Heart left ventricle (tissue), 16 donors: Measurements from ENCODE around the gene HERPUD1. TPM values are rescaled to one million over a fixed set of nuclear protein-coding genes. Genes with fewer than 3 reads are reported as not detected.

Experiments
- ATAC-seq, 4 donors: fragments of 200-7000 bp; cut with Tn5 transposase; one replicate each; pipeline ENCODE4 v1.9.1; 2020 to 2022; ENCODE audit warnings: moderate library complexity in 4 of 4, mild to moderate bottlenecking in 3 of 4, moderate number of reproducible peaks in 1 of 4
- DNase-seq, 5 donors: peaks; one replicate each; pipeline ENCODE4 v3.0.0-alpha.2; 2020
- H3K27ac ChIP-seq, 12 donors: fragments of 200-600 bp; sonication (generic) in 4 of 12; one replicate each; pipeline versions ENCODE4 v1.5.0 to v1.8.0; 2016 to 2022; ENCODE audit warnings: mild to moderate bottlenecking in 2 of 12
- H3K27me3 ChIP-seq, 9 donors: fragments of 200-600 bp; sonication (generic) in 2 of 9; one replicate each; pipeline versions ENCODE4 v1.5.1 to v1.8.0; 2016 to 2022; ENCODE audit warnings: mild to moderate bottlenecking in 3 of 9
- H3K36me3 ChIP-seq, 9 donors: fragments of 200-600 bp; sonication (generic) in 2 of 9; one replicate each; pipeline versions ENCODE4 v1.5.0 to v1.8.0; 2018 to 2022; ENCODE audit warnings: mild to moderate bottlenecking in 2 of 9
- H3K4me1 ChIP-seq, 12 donors: fragments of 200-600 bp; sonication (generic) in 4 of 12; one replicate each; pipeline versions ENCODE4 v1.5.0 to v1.8.0; 2016 to 2022; ENCODE audit warnings: mild to moderate bottlenecking in 3 of 12
- H3K4me3 ChIP-seq, 12 donors: fragments of 200-600 bp; sonication (generic) in 4 of 12; one replicate each; pipeline versions ENCODE4 v1.5.0 to v1.8.0; 2017 to 2022; ENCODE audit warnings: mild to moderate bottlenecking in 9 of 12, moderate library complexity in 4 of 12
- H3K9me3 ChIP-seq, 12 donors: fragments of 200-600 bp; sonication (generic) in 4 of 12; one replicate each; pipeline versions ENCODE4 v1.5.0 to v1.8.0; 2016 to 2022; ENCODE audit warnings: mild to moderate bottlenecking in 1 of 12
- POLR2A ChIP-seq, 2 donors: fragments of 450-650 bp; IDR thresholded peaks; one replicate each; pipeline ENCODE4 v1.6.1; 2017; ENCODE audit warnings: antibody characterized with exemption in 2 of 2, mild to moderate bottlenecking in 2 of 2, moderate library complexity in 2 of 2
- WGBS, 4 donors: extraction: QIAGEN DNeasy Blood & Tissue Kit in 2 of 4; methylation state at CpG; one replicate each; pipeline versions ENCODE4 v1.1.5 to v1.1.7; 2013 to 2018; 5-methylcytosine and 5-hydroxymethylcytosine counted together
- intact Hi-C, 10 donors: fragments of 100-400 bp; cut with DNase I; formaldehyde crosslinking; loops; one replicate each; pipeline versions ENCODE4 v1.11.1 to v1.14.2; 2022
- polyA plus RNA-seq, 2 donors: library from polyadenylated mRNA; stranded (reverse); fragments of 200-250 nt; gene quantifications; one replicate each; pipeline ENCODE4 v1.2.3, GENCODE V29; 2013
- total RNA-seq, 9 donors: library from RNA; depleted of rRNA in 2 of 9; stranded (reverse); fragments of >200 nt in 2 of 9; fragmentation: NEBNext Ultra II Directional in 3 of 9; extraction: Animal tissue kit (Norgen Biotek cat#: 25700) in 3 of 9; gene quantifications; one replicate each; pipeline versions ENCODE4 v1.1.0 to v1.2.4, GENCODE V29; 2016 to 2023
- TF ChIP-seq, protein P1 (sequence below), 12 donors: fragments of 200-600 bp; sonication (generic) in 4 of 12; IDR thresholded peaks; one replicate each; pipeline versions ENCODE4 v1.5.0 to v1.8.0; 2018 to 2022; ENCODE audit warnings: antibody characterized with exemption in 12 of 12, mild to moderate bottlenecking in 5 of 12
- donor health status: ischemic (EF 13 %, LVEDD 7.1; RV severe dilation, severe dysfunction).
- donor health status: healthy with polysubstance abuse.
- donor health status: DM: no; HTN: yes; CAD: no.
- donor health status: DM: no; HTN: no; CAD: no.
- donor health status: ischemic (EF 25% LVEDD 6.9; RV normal size, moderate dysfunction).
- donor health status: ischemic (EF 25% LVEDD 5.7; RV mildly dilated, moderate dysfunction).
- donor health status: healthy.
- donor health status: DM: yes; HTN: yes; CAD: no.
- donor health status: ischemic (EF 35%, LVEDD 5.7; RV mildly dilated, moderate dysfunction).
- donor health status: nonischemic (EF 11% LVEDD 7.7; RV severe dilation, severe dysfunction).
- donor health status: DM: yes; HTN: yes; CAD: no.
- donor health status: PGD.
- donor health status: ischemic (EF 29% LVEDD 5.4; RV normal size, mild dysfunction).
- donor health status: nonischemic (EF 23%, LVEDD 6.1; RV moderate dilation, normal function).

The HERPUD1 gene
- total and polyA plus RNA-seq, 11 donors: 41.4 to 226 (median 117) TPM

DNA sequence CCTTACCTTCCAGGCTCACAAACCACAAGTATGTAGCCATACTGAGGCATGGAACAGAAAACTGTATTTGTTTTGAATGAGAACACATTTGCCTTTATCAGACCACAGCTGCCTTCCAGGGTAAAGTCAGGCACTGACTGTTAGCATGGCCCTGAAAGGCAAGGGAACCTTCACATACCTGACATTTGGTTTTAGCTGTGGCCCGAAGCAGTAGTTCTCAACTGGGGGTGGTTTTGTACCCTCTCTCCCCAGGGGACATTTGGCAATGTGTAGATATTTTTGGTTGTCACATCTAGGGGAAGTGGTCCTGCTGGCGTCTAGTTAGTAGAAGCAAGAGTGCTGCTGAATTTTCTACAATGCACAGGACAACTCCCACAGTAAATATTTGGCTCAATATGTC lies 9.2 kb downstream of the HERPUD1 start:
- Histone ChIP-seq H3K9me3 (no peaks in the 10 kb centered on the region), H3K27me3 (no peaks in the 10 kb centered on the region), H3K36me3 (peaks cover 0 to 98% (median 98%) of the 10 kb centered on the region in 9 donors), H3K27ac (no peak overlapping the region), H3K4me1 (peaks cover 0 to 45% (median 22%) of the 10 kb centered on the region in 12 donors), H3K4me3 (no peak overlapping the region)
- DNase-seq (no peak), ATAC-seq (no peak)
- 76 to 97% (median 80%) methylated on average over 2 of the region's 2 CpGs for WGBS, 4 donors
- TF ChIP-seq POLR2A (IDR thresholded peaks at IDR 0.05): no peak
- TF ChIP-seq, protein P1, sequence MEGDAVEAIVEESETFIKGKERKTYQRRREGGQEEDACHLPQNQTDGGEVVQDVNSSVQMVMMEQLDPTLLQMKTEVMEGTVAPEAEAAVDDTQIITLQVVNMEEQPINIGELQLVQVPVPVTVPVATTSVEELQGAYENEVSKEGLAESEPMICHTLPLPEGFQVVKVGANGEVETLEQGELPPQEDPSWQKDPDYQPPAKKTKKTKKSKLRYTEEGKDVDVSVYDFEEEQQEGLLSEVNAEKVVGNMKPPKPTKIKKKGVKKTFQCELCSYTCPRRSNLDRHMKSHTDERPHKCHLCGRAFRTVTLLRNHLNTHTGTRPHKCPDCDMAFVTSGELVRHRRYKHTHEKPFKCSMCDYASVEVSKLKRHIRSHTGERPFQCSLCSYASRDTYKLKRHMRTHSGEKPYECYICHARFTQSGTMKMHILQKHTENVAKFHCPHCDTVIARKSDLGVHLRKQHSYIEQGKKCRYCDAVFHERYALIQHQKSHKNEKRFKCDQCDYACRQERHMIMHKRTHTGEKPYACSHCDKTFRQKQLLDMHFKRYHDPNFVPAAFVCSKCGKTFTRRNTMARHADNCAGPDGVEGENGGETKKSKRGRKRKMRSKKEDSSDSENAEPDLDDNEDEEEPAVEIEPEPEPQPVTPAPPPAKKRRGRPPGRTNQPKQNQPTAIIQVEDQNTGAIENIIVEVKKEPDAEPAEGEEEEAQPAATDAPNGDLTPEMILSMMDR (IDR thresholded peaks at IDR 0.05): no peak
- intact Hi-C loops: loop anchor here in 1 of 10 donors (10.0 kb wide), 1 partner anchor 214 kb away; no protein-coding TSS in a partner anchor

DNA sequence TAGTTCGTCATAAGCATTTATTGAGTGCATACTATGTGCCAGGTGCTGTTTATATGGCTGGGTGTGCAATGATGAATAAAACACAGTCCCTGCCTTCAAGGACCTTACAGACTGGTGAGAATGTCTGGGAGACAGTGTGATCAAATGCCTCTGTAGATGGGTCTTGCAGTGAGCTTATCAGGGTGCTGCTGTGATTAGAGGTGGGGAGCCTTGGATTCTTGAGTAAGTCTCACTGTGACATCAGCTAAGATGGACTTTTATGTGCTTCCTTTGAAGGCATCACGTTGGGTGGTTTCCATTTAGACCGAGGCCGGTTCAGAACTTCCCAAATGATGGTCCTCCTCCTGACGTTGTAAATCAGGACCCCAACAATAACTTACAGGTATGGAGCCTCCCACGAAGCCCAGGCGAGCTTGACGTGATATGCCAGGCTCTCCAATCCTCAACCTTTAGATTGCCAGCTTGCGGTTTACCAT lies 10.0 kb downstream of the HERPUD1 start:
- no peak overlapping the region for H3K4me3 ChIP-seq
- no peaks in the 10 kb centered on the region for H3K9me3 ChIP-seq
- no peak overlapping the region for H3K27ac ChIP-seq
- H3K36me3 ChIP-seq: peaks cover 0 to 98% (median 97%) of the 10 kb centered on the region in 9 donors
- H3K4me1 ChIP-seq: peaks cover 0 to 37% (median 14%) of the 10 kb centered on the region in 12 donors
- 77 to 90% (median 84%) methylated on average over 9 of the region's 9 CpGs for WGBS, 4 donors
- no peaks in the 10 kb centered on the region for H3K27me3 ChIP-seq
- intact Hi-C loops: loop anchor here in 1 of 10 donors (10.0 kb wide), 1 partner anchor 213 kb away; no protein-coding TSS in a partner anchor
- no peak for ATAC-seq
- no peak for TF ChIP-seq POLR2A (IDR thresholded peaks at IDR 0.05)
- TF ChIP-seq, protein P1 (IDR thresholded peaks at IDR 0.05): no peak
- no peak for DNase-seq

DNA sequence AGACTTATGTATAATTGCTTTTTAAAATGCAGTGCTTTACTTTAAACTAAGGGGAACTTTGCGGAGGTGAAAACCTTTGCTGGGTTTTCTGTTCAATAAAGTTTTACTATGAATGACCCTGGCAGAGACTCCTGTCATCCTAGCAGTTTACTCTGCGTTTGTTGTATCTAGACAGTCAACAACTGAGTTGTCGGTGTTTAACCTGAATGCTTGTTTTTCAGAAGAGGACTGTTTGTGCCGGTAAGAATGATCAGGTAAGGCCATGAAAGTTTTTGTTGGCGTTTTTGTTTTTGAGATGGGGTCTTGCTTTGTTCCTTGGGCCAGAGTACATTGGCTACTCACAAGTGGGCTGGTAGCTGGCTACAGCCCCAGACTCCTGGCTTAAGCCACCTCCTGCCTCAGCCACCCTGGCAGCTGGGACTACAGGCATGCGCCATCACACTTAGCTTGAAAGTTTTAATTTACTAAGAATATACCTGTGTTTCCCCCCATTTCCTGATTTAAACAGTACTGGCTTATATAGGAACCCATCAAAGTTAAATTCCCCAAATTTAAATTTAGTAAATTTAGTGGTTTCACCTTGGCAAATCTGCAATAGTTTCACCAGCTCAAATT lies 11.9 kb downstream of the HERPUD1 start:
- peaks cover 0 to 89% (median 81%) of the 10 kb centered on the region in 9 donors for H3K36me3 ChIP-seq
- intact Hi-C loops: loop anchor here in 1 of 10 donors (10.0 kb wide), 1 partner anchor 211 kb away; no protein-coding TSS in a partner anchor

More for the DNA sequence above, 11.9 kb downstream of the HERPUD1 start:
- H3K27me3 ChIP-seq: no peaks in the 10 kb centered on the region
- H3K9me3 ChIP-seq: no peaks in the 10 kb centered on the region
- no peak for ATAC-seq
- DNase-seq: no peak
- no peak overlapping the region for H3K4me3 ChIP-seq
- H3K4me1 ChIP-seq: peaks cover 0 to 24% (median 4%) of the 10 kb centered on the region in 12 donors
- no peak overlapping the region for H3K27ac ChIP-seq
- TF ChIP-seq POLR2A (IDR thresholded peaks at IDR 0.05): no peak
- TF ChIP-seq, protein P1 (IDR thresholded peaks at IDR 0.05): no peak
- 88 to 95% (median 91%) methylated on average over 6 of the region's 6 CpGs for WGBS, 4 donors
